T-helper 17 cell (primary cell): ENCODE measurements around the gene EPHA1. TPM values are rescaled to one million over a fixed set of nuclear protein-coding genes. Genes with fewer than 3 reads are reported as not detected.

Experiments
- ATAC-seq: fragments of 150-1000 bp; cut with Tn5 transposase; 2 replicates; pipeline ENCODE4 v1.10.0; 2021; ENCODE audit warnings: mild to moderate bottlenecking, moderate library complexity
- DNase-seq, 3 donors: peaks; one replicate each; pipeline versions ENCODE4 v3.0.0 to v3.0.0-alpha.2; 2020 to 2021
- H3K9me3 ChIP-seq: one replicate; pipeline ENCODE4 v1.7.0; 2013; ENCODE audit warnings: low read length, mild to moderate bottlenecking; ENCODE audit not compliant: control insufficient read depth, poor library complexity, severe bottlenecking
- H3K27ac Mint-ChIP-seq: one replicate; pipeline ENCODE4 v1.8.0; 2022; ENCODE audit warnings: mild to moderate bottlenecking, moderate library complexity, mixed read lengths
- H3K27me3 Mint-ChIP-seq: one replicate; pipeline ENCODE4 v1.8.0; 2022; ENCODE audit warnings: mixed read lengths
- H3K36me3 Mint-ChIP-seq: one replicate; pipeline ENCODE4 v1.8.0; 2022; ENCODE audit warnings: low read depth, mixed read lengths
- H3K4me1 Mint-ChIP-seq: one replicate; pipeline ENCODE4 v1.8.0; 2022; ENCODE audit warnings: mild to moderate bottlenecking, mixed read lengths
- H3K4me3 Mint-ChIP-seq: one replicate; pipeline ENCODE4 v1.8.0; 2022; ENCODE audit warnings: mild to moderate bottlenecking, moderate library complexity, mixed read lengths
- total RNA-seq, 4 donors: library from RNA in 2 of 4; stranded (reverse) in 2 of 4; gene quantifications; one replicate each; pipeline ENCODE4 v1.2.3 and lab custom pipeline; 2022 to 2026

Gene EPHA1
- total RNA-seq (10 to 100 TPM in 1 of 2 donors, 1 to 10 TPM in 1; 9.4 to 19.7 TPM), total RNA-seq (lab: John Stamatoyannopoulos, UW) (17.4 to 21.3 reads per million in 2 donors)

GRCh38 chr7:143408686-143409561, at the start of gene EPHA1:
Gene EPHA1, minus strand, starts transcription at chr7:143408856. Its CDS starts 51 bp downstream, at chr7:143408805.
- DNase-seq (peak in 2 of 3 donors; percentile 49 to 60), ATAC-seq (peak; percentile 84)
- Mint-ChIP-seq H3K4me1 (peaks cover 53% of the 10 kb centered on the region), H3K36me3 (no peaks in the 10 kb centered on the region), H3K27ac (peak within 1 kb of the TSS; percentile 91), H3K27me3 (no peaks in the 10 kb centered on the region), H3K4me3 (peak within 1 kb of the TSS; percentile 97)
- H3K9me3 ChIP-seq: no peaks in the 10 kb centered on the region

DNA sequence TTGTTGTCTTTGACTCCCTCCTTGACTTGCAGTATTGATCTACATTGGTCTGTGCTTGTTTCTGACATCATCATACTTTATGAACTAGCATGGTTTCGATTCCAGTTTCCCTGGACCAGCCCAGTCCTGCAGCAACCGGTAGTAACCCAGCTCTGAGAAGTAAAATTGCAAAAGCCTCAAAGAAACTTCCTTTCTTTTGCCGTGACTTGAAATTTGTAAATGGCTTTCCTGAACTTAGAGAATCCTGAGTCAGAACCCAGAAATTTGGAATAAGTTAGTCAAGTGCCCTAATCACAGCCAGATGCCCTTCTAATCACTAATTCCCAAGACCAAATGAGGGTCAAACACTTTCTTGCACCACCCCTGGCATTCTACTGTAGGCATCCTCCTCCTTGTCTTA, 49.6 kb upstream of the EPHA1 start:
- H3K4me1 Mint-ChIP-seq: peaks cover 5% of the 10 kb centered on the region
- no peak overlapping the region for H3K4me3 Mint-ChIP-seq
- H3K27me3 Mint-ChIP-seq: peaks cover 6% of the 10 kb centered on the region
- ATAC-seq (no peak), DNase-seq (no peak)
- no peaks in the 10 kb centered on the region for H3K9me3 ChIP-seq
- H3K27ac Mint-ChIP-seq: no peak overlapping the region
- H3K36me3 Mint-ChIP-seq: peaks cover 3% of the 10 kb centered on the region

DNA sequence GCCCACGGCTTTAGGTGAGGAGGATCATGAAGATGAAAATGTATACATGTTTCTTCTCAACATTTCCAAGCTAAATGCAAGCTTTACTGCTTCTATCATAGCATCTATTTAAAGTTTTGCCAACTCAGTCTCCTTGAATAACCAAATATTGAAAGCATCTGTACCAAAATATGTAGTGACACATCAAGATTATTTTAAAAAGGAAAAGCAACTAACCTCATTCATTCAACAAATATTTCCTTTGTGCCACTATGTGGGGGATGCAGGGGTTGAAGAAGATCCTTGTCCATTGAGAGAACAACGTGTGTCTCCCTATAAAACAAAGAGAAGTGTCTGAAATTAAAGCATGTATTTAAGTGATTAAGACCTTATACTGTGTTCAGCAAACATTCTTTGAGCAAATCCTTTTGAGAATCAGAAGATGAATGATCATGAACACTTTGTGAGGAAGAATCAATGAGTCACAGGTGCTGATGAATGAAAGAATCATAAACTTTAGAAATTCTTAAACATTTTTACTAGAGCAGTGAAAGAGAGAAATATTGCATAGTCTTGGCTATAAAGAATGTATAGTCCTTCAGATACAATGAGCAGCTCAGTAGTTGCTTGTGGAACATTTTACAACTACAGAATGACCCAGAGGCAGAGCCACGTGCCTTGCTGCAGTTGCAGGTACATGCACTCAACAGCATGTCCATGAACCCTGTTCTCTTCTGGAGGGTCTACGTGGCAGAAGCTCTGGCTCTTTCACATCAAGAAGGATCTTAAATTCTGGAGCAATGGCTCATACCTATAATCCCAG, 48.5 kb upstream of the EPHA1 start:
- H3K9me3 ChIP-seq: no peaks in the 10 kb centered on the region
- no peak for DNase-seq
- H3K27ac Mint-ChIP-seq: no peak overlapping the region
- peaks cover 5% of the 10 kb centered on the region for H3K4me1 Mint-ChIP-seq
- H3K36me3 Mint-ChIP-seq: peaks cover 3% of the 10 kb centered on the region
- H3K4me3 Mint-ChIP-seq: no peak overlapping the region
- peaks cover 6% of the 10 kb centered on the region for H3K27me3 Mint-ChIP-seq
- ATAC-seq: no peak

DNA sequence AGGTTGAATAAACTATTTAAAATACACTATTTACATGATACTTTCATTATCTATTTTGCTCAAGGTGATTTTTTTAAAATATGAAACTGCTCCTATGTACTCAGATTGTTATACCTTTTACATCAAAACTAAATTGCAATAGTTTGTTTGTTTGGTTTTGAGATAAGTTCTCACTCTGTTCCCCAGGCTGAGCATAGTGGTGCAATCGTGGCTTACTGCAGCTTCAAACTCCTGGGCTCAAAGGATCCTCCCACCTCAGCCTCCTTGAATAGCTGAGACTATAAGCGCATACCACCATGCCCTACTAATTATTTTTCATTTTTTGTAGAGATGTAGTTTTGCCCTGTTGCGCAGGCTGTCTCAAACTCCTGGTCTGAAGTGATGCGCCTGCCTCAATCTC, 47.3 kb upstream of the EPHA1 start:
- ATAC-seq: no peak
- Mint-ChIP-seq H3K27me3 (peaks cover 6% of the 10 kb centered on the region), H3K4me3 (no peak overlapping the region), H3K4me1 (peaks cover 5% of the 10 kb centered on the region), H3K27ac (no peak overlapping the region), H3K36me3 (peaks cover 3% of the 10 kb centered on the region)
- DNase-seq: no peak
- H3K9me3 ChIP-seq: no peaks in the 10 kb centered on the region

DNA sequence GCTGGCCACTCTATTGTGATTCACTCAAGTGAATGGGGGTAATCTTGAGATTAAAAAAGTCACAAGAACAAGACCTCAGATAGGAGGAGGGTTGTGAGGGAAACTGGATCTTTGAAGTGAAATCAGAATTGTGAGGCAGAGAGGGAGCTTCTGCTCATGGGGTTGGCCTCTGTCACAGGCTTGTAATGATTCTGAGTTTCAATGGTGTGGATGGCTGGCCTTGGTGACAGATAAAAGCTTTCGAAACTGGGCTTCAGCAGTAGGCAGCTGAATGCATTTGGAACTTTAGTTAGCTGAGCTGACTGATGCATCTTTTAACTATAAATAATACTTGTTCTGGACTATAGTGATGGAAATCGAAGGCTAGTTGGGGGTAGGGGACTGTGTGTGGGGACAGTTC, 46.8 kb upstream of the EPHA1 start:
- Mint-ChIP-seq H3K36me3 (peaks cover 3% of the 10 kb centered on the region), H3K27ac (no peak overlapping the region), H3K27me3 (peaks cover 6% of the 10 kb centered on the region), H3K4me3 (no peak overlapping the region), H3K4me1 (peaks cover 5% of the 10 kb centered on the region)
- ATAC-seq (no peak), DNase-seq (no peak)
- H3K9me3 ChIP-seq: no peaks in the 10 kb centered on the region

GRCh38 chr7:143454091-143454680, 45.5 kb upstream of the EPHA1 start:
- no peaks in the 10 kb centered on the region for H3K9me3 ChIP-seq
- Mint-ChIP-seq H3K4me3 (no peak overlapping the region), H3K4me1 (peaks cover 5% of the 10 kb centered on the region), H3K36me3 (peaks cover 3% of the 10 kb centered on the region), H3K27ac (no peak overlapping the region), H3K27me3 (peaks cover 6% of the 10 kb centered on the region)
- DNase-seq (no peak), ATAC-seq (no peak)

DNA sequence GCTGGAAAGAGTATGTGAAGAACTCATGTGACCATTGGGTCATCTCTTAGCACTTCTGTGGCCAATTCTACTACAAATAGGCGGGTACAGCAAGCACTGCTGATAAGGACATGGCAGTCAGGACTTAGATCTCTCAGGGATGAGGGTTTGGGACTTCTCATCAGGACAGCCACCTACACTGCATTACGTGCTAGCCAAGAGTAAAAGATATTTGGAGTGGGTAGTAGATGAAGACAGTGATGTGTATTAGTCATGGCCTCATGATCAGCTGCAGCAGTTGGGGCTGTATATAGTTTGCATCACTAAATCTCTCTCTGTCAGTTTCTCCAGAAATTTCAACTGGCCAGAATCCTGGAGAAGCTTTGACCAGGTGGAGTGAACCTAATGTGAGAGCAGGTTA, 43.8 kb upstream of the EPHA1 start:
- Mint-ChIP-seq H3K4me1 (peaks cover 5% of the 10 kb centered on the region), H3K27me3 (peaks cover 3% of the 10 kb centered on the region), H3K4me3 (no peak overlapping the region), H3K36me3 (peaks cover 3% of the 10 kb centered on the region), H3K27ac (no peak overlapping the region)
- DNase-seq (no peak), ATAC-seq (no peak)
- no peaks in the 10 kb centered on the region for H3K9me3 ChIP-seq

GRCh38 chr7:143451746-143452145, 43.1 kb upstream of the EPHA1 start:
- Mint-ChIP-seq H3K4me1 (peaks cover 5% of the 10 kb centered on the region), H3K27ac (no peak overlapping the region), H3K36me3 (peaks cover 3% of the 10 kb centered on the region), H3K4me3 (no peak overlapping the region), H3K27me3 (no peaks in the 10 kb centered on the region)
- ATAC-seq (no peak), DNase-seq (no peak)
- no peaks in the 10 kb centered on the region for H3K9me3 ChIP-seq

- no peak for ATAC-seq
- no peak for DNase-seq
- Mint-ChIP-seq H3K27me3 (no peaks in the 10 kb centered on the region), H3K4me1 (peaks cover 5% of the 10 kb centered on the region), H3K4me3 (no peak overlapping the region), H3K36me3 (peaks cover 3% of the 10 kb centered on the region), H3K27ac (no peak overlapping the region)
- H3K9me3 ChIP-seq: no peaks in the 10 kb centered on the region
These were observed 42.5 kb upstream of the EPHA1 start for GRCh38 chr7:143451122-143451521.

- H3K36me3 Mint-ChIP-seq: peaks cover 3% of the 10 kb centered on the region
- H3K4me1 Mint-ChIP-seq: peaks cover 3% of the 10 kb centered on the region
- H3K4me3 Mint-ChIP-seq: no peak overlapping the region
- no peaks in the 10 kb centered on the region for H3K9me3 ChIP-seq
- ATAC-seq (no peak), DNase-seq (no peak)
- H3K27me3 Mint-ChIP-seq: no peaks in the 10 kb centered on the region
- no peak overlapping the region for H3K27ac Mint-ChIP-seq
These were observed 41.1 kb upstream of the EPHA1 start for GRCh38 chr7:143449793-143450192.

- no peaks in the 10 kb centered on the region for H3K27me3 Mint-ChIP-seq
- no peak for DNase-seq
- H3K9me3 ChIP-seq: no peaks in the 10 kb centered on the region
- no peaks in the 10 kb centered on the region for H3K36me3 Mint-ChIP-seq
- ATAC-seq: no peak
- H3K27ac Mint-ChIP-seq: no peak overlapping the region
- no peak overlapping the region for H3K4me3 Mint-ChIP-seq
- H3K4me1 Mint-ChIP-seq: no peaks in the 10 kb centered on the region
These were observed 39.8 kb upstream of the EPHA1 start for GRCh38 chr7:143448429-143448828.

- ATAC-seq (no peak), DNase-seq (no peak)
- H3K36me3 Mint-ChIP-seq: no peaks in the 10 kb centered on the region
- H3K4me3 Mint-ChIP-seq: no peak overlapping the region
- no peaks in the 10 kb centered on the region for H3K27me3 Mint-ChIP-seq
- no peaks in the 10 kb centered on the region for H3K9me3 ChIP-seq
- H3K4me1 Mint-ChIP-seq: no peaks in the 10 kb centered on the region
- no peak overlapping the region for H3K27ac Mint-ChIP-seq
These were observed 38.8 kb upstream of the EPHA1 start for GRCh38 chr7:143447466-143447865.

- Mint-ChIP-seq H3K36me3 (peaks cover 3% of the 10 kb centered on the region), H3K4me1 (no peaks in the 10 kb centered on the region), H3K27ac (no peak overlapping the region), H3K27me3 (peaks cover 9% of the 10 kb centered on the region), H3K4me3 (no peak overlapping the region)
- H3K9me3 ChIP-seq: no peaks in the 10 kb centered on the region
- DNase-seq: no peak
- no peak for ATAC-seq
These were observed 36.1 kb upstream of the EPHA1 start for GRCh38 chr7:143444785-143445184.
